Measurements from ENCODE around the gene DLST.

DNA sequence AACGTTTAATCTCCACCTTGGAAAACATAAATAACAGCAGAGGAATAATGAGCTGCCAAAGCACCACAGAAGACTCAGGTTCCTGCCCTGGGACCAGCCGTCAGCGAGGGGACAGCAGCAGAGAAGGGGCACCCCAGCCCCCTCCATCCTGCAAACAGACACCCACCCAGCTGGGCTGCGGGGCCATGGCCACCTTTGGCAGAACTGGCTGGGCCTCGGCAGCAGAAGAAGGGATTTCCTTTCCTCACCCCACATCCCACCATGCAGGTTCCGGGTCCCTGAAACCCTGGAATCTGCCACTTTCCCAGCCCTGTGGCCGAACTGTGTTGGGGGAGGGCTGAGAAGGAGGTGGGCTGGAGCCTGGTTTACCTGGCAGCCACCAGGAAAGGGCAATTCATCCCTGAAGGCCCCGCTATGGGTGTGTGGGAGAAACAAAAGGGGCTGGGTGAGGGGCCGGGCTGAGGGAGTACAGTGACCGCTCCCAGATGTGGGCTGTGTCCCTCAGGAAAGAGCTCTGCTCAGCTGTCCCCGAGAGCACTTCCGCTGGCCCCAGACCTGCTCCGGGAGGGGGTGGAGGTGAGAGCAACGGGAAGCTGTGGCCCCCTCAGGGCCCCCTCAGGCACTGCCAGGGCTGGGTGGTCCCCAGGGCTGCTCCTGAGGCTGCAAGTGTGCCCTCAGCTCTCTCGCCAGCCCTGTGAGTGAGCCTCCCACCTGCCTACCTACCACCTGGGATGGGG is 69.9 kb downstream of the DLST start:
- TF ChIP-seq, protein P1, sequence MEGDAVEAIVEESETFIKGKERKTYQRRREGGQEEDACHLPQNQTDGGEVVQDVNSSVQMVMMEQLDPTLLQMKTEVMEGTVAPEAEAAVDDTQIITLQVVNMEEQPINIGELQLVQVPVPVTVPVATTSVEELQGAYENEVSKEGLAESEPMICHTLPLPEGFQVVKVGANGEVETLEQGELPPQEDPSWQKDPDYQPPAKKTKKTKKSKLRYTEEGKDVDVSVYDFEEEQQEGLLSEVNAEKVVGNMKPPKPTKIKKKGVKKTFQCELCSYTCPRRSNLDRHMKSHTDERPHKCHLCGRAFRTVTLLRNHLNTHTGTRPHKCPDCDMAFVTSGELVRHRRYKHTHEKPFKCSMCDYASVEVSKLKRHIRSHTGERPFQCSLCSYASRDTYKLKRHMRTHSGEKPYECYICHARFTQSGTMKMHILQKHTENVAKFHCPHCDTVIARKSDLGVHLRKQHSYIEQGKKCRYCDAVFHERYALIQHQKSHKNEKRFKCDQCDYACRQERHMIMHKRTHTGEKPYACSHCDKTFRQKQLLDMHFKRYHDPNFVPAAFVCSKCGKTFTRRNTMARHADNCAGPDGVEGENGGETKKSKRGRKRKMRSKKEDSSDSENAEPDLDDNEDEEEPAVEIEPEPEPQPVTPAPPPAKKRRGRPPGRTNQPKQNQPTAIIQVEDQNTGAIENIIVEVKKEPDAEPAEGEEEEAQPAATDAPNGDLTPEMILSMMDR (IDR thresholded peaks at IDR 0.05; ENCODE audit: poor library complexity): no peak
- TF ChIP-seq EZH2 (IDR thresholded peaks at IDR 0.05; ENCODE audit: borderline replicate concordance) (no peak), EZH2phosphoT487 (IDR thresholded peaks at IDR 0.05; ENCODE audit: low read depth, severe bottlenecking, unreplicated experiment) (no peak)

Data from hepatocyte (in vitro differentiated cells).